WTC11 (cell line): Measurements from ENCODE around the gene CHID1.

ENCODE experiments used
- ZBTB21 ChIP-seq: sonication (generic); formaldehyde crosslinking; IDR thresholded peaks from 2 replicates; pipeline ENCODE4 v1.8.1; 2023; ENCODE audit warnings: mild to moderate bottlenecking, missing genetic modification reagents, borderline replicate concordance
- TF ChIP-seq, protein P1 (sequence below): sonication (generic); formaldehyde crosslinking; IDR thresholded peaks from 2 replicates; pipeline ENCODE4 v1.8.0; 2022; ENCODE audit warnings: mild to moderate bottlenecking, missing genetic modification reagents
- TF ChIP-seq, protein P2 (sequence below): fragments of 200-600 bp; IDR thresholded peaks from 2 replicates; pipeline ENCODE4 v1.8.0; 2022; ENCODE audit warnings: antibody characterized with exemption

DNA sequence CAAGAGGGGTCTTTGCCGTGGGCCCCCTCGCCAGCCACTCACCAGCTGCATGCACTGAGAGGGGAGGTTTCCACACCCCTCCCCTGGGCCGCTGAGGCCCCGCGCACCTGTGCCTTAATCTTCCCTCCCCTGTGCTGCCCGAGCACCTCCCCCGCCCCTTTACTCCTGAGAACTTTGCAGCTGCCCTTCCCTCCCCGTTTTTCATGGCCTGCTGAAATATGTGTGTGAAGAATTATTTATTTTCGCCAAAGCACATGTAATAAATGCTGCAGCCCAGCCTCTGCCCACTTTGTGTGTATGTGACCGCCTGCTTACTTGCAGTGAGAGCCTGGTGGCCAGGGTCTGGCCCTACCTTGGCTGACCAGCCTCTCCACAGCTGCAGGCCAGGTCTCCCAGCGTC lies 85.7 kb downstream of the CHID1 start:
- TF ChIP-seq, protein P1, sequence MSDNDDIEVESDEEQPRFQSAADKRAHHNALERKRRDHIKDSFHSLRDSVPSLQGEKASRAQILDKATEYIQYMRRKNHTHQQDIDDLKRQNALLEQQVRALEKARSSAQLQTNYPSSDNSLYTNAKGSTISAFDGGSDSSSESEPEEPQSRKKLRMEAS (CRISPR knock-in tag), result no peak
- TF ChIP-seq, protein P2, sequence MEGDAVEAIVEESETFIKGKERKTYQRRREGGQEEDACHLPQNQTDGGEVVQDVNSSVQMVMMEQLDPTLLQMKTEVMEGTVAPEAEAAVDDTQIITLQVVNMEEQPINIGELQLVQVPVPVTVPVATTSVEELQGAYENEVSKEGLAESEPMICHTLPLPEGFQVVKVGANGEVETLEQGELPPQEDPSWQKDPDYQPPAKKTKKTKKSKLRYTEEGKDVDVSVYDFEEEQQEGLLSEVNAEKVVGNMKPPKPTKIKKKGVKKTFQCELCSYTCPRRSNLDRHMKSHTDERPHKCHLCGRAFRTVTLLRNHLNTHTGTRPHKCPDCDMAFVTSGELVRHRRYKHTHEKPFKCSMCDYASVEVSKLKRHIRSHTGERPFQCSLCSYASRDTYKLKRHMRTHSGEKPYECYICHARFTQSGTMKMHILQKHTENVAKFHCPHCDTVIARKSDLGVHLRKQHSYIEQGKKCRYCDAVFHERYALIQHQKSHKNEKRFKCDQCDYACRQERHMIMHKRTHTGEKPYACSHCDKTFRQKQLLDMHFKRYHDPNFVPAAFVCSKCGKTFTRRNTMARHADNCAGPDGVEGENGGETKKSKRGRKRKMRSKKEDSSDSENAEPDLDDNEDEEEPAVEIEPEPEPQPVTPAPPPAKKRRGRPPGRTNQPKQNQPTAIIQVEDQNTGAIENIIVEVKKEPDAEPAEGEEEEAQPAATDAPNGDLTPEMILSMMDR, result no peak
- TF ChIP-seq ZBTB21 (CRISPR knock-in tag), result no peak
